Hematopoietic multipotent progenitor cell treated with erythropoietin and hydrocortisone succinate and interleukin-3 and kit ligand, for 4 days (in vitro differentiated cells): ENCODE results near the gene CD300E.
"Not testable (repeated sequence)": the region's sequence is repeated elsewhere in the genome, so short reads cannot be mapped to it uniquely, and the experiment has no call there.

Source experiments
- DNase-seq: peaks from one replicate; pipeline ENCODE4 v3.0.0-alpha.2; 2015

The CD300E gene

GRCh38 chr17:74633326-74633725 is 9.8 kb upstream of the CD300E start:
- DNase-seq, result no peak

- no peak for DNase-seq
Measured at GRCh38 chr17:74632617-74633016, 9.1 kb upstream of the CD300E start.

GRCh38 chr17:74631468-74632450 is 8.2 kb upstream of the CD300E start:
- peak; percentile 83 for DNase-seq

GRCh38 chr17:74630251-74630650 is 6.7 kb upstream of the CD300E start:
- not testable (repeated sequence) for DNase-seq

- DNase-seq, result no peak
Measured at GRCh38 chr17:74625661-74626060, 2.1 kb upstream of the CD300E start.

GRCh38 chr17:74624131-74624530 is 593 bp upstream of the CD300E start:
- DNase-seq, result no peak

GRCh38 chr17:74619077-74619673 is 4.4 kb downstream of the CD300E start:
- no peak for DNase-seq

- no peak for DNase-seq
Measured at GRCh38 chr17:74618451-74618850, 5.1 kb downstream of the CD300E start.

GRCh38 chr17:74616696-74617095 is 6.8 kb downstream of the CD300E start:
- no peak for DNase-seq

GRCh38 chr17:74612046-74612445 is 11.5 kb downstream of the CD300E start:
- no peak for DNase-seq

- DNase-seq, result peak; percentile 38
Measured at GRCh38 chr17:74610108-74610507, 13.4 kb downstream of the CD300E start.

- no peak for DNase-seq
Measured at GRCh38 chr17:74608511-74608910, 15.0 kb downstream of the CD300E start.

GRCh38 chr17:74607221-74607620 is 16.3 kb downstream of the CD300E start:
- DNase-seq, result no peak

GRCh38 chr17:74606050-74606449 is 17.5 kb downstream of the CD300E start:
- no peak for DNase-seq

GRCh38 chr17:74605361-74605760 is 18.2 kb downstream of the CD300E start:
- no peak for DNase-seq

GRCh38 chr17:74604761-74605160 is 18.8 kb downstream of the CD300E start:
- DNase-seq, result no peak

- no peak for DNase-seq
Measured at GRCh38 chr17:74604200-74604599, 19.3 kb downstream of the CD300E start.

GRCh38 chr17:74603746-74604145 is 19.8 kb downstream of the CD300E start:
- no peak for DNase-seq

- DNase-seq, result no peak
Measured at GRCh38 chr17:74603037-74603635, 20.4 kb downstream of the CD300E start.

- peak; percentile 73 for DNase-seq
Measured at GRCh38 chr17:74601944-74602572, 21.5 kb downstream of the CD300E start.

- peak; percentile 73 for DNase-seq
Measured at GRCh38 chr17:74599448-74599939, 24.0 kb downstream of the CD300E start.

GRCh38 chr17:74599023-74599399 is 24.5 kb downstream of the CD300E start:
- peak; percentile 29 for DNase-seq
